ENCODE results near the gene LARP6. TPM values are rescaled to one million over a fixed set of nuclear protein-coding genes. Genes with fewer than 3 reads are reported as not detected.
"Not testable (repeated sequence)": the region's sequence is repeated elsewhere in the genome, so short reads cannot be mapped to it uniquely, and the experiment has no call there.

Gene LARP6
- total and polyA plus RNA-seq, 9 donors = 10.6 to 17.9 (median 13.7) TPM

DNA sequence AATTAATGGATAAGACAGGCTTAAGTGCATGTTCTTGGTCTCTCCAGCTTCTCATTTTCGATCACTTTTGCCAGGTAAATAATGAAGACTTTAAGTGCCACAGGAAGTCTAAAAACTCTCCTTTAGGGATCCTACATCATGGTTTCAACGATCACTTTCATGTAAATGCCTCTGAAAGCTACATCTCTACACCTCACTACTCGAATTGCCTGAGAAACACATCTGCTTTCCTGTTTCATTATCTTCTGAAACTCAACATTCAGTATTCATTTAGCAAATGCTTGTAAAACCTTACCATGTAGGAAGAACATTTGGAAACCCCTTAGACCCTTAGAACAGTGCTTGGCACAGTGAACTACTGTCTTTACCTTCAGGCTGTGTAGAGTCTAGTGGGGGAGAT, 22.1 kb upstream of the LARP6 start:
- Histone ChIP-seq H3K9me3 (replicated peaks; ENCODE audit: control insufficient read depth, low read depth, low read length) (peaks cover 3% of the 10 kb centered on the region), H3K36me3 (ENCODE audit: control insufficient read depth, insufficient read depth, low read length) (no peaks in the 10 kb centered on the region), H3K4me1 (ENCODE audit: control insufficient read depth, insufficient read depth, low read length) (no peaks in the 10 kb centered on the region), H3K27me3 (ENCODE audit: control insufficient read depth, insufficient read depth, low read length) (no peaks in the 10 kb centered on the region), H3K27ac (ENCODE audit: low read length) (no peak overlapping the region), H3K4me3 (ENCODE audit: low read length) (no peak overlapping the region)
- 67% methylated on average over 1 of the region's 3 CpGs for WGBS (ENCODE audit: insufficient coverage)
- DNase-seq = no peak

DNA sequence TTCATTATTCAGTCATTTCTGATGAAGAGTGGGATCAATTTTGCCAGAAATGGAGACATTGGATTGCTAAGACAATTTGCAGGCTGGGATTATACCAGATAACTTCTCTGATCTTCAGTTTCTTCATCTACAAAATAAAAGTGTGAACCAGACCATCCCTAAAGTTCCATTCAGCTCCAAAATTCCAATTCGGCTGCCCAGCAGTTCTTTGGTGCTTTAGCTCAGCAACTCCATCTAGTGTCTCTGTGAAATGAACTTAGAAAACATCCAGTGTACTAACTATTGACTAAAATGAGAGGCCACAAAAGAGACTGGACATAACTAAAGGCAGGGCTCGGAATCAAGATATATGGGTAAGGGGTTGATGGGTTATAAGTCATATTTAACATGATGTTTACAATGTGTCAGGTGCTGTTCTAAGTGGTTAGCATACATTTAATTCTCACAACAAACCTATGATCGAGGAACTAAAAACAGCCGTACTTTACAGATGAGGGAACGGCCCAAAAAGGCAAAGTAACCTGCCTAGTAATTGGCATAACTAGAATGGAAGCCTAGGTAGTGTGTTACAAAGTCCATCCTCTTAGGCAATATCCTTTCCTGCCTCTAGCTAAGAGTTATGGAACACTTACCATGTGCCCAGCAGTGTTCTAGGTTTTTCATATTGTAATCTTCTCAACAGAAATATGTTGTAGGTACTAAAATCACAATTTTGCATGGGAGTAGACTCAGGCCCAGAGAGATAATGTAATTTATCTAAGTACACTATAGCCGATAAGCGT, 21.2 kb upstream of the LARP6 start:
- no peak overlapping the region for H3K4me3 ChIP-seq (ENCODE audit: low read length)
- no peak overlapping the region for H3K27ac ChIP-seq (ENCODE audit: low read length)
- no CpG with 5 or more reads among the region's 7 CpGs for WGBS (ENCODE audit: insufficient coverage)
- H3K9me3 ChIP-seq (replicated peaks; ENCODE audit: control insufficient read depth, low read depth, low read length) = peaks cover 3% of the 10 kb centered on the region
- H3K36me3 ChIP-seq (ENCODE audit: control insufficient read depth, insufficient read depth, low read length) = no peaks in the 10 kb centered on the region
- DNase-seq = peak; percentile 80
- H3K27me3 ChIP-seq (ENCODE audit: control insufficient read depth, insufficient read depth, low read length) = no peaks in the 10 kb centered on the region
- peaks cover 4% of the 10 kb centered on the region for H3K4me1 ChIP-seq (ENCODE audit: control insufficient read depth, insufficient read depth, low read length)

DNA sequence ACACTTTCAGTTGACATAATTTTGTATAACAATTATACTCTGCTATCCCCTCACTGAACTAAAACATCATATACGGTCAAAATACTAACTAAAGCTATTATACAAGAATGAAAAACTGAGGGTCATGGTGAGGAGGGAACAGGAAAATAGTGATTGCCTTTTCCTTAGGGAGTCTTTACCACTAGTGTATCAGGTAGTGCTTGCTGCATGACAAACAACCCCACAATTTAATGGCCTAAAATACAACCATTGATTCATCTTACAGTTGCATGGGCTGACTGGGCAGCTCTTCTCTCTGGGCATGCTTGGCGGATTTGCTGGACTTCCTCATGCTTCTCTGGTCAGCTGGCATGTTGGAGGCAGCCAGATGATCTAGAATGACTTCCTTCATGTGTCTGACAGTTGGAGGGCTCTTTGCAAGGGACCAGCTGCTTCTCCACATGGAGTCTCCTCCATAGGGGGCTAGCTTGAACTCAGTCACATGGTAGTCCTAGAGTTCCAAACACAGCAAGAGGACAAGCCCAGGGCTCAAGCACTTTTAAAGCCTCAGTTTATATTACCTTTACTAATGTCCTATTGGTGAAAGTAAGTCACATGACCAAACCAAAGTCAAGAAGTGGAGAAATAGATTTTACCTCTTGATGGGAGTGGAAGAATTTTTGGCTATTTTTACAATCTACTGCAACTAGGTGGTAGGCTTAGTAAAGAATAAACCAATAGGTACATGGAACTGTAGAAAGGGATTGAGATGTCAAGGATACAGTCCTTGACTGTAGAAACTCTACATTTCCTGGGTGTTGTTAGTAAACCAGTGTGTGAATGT, 19.5 kb upstream of the LARP6 start:
- Histone ChIP-seq H3K27me3 (ENCODE audit: control insufficient read depth, insufficient read depth, low read length) (no peaks in the 10 kb centered on the region), H3K4me3 (ENCODE audit: low read length) (no peak overlapping the region), H3K4me1 (ENCODE audit: control insufficient read depth, insufficient read depth, low read length) (peaks cover 8% of the 10 kb centered on the region), H3K9me3 (replicated peaks; ENCODE audit: control insufficient read depth, low read depth, low read length) (peaks cover 3% of the 10 kb centered on the region), H3K36me3 (ENCODE audit: control insufficient read depth, insufficient read depth, low read length) (no peaks in the 10 kb centered on the region), H3K27ac (ENCODE audit: low read length) (no peak overlapping the region)
- whole genome bisulfite sequencing (ENCODE audit: insufficient coverage) = 100% methylated on average over 1 of the region's 2 CpGs
- no peak for DNase-seq

DNA sequence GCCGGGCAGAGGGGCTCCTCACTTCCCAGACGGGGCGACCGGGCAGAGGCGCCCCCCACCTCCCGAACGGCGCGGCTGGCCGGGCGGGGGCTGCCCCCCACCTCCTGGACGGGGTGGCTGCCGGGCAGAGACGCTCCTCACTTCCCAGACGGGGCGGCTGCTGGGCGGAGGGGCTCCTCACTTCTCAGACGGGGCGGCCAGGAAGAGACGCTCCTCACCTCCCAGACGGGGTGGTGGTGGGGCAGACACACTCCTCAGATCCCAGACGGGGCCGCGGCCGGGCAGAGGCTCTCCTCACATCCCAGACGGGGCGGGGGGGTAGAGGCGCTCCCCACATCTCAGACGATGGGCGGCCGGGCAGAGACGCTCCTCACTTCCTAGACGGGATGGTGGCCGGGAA, 17.5 kb upstream of the LARP6 start:
- not testable (repeated sequence) for H3K9me3 ChIP-seq (replicated peaks; ENCODE audit: control insufficient read depth, low read depth, low read length); H3K27me3 ChIP-seq (ENCODE audit: control insufficient read depth, insufficient read depth, low read length); H3K4me3 ChIP-seq (ENCODE audit: low read length); H3K36me3 ChIP-seq (ENCODE audit: control insufficient read depth, insufficient read depth, low read length); H3K27ac ChIP-seq (ENCODE audit: low read length); DNase-seq
- 96% methylated on average over 17 of the region's 34 CpGs for WGBS (ENCODE audit: insufficient coverage)
- peaks cover 15% of the 10 kb centered on the region for H3K4me1 ChIP-seq (ENCODE audit: control insufficient read depth, insufficient read depth, low read length)

DNA sequence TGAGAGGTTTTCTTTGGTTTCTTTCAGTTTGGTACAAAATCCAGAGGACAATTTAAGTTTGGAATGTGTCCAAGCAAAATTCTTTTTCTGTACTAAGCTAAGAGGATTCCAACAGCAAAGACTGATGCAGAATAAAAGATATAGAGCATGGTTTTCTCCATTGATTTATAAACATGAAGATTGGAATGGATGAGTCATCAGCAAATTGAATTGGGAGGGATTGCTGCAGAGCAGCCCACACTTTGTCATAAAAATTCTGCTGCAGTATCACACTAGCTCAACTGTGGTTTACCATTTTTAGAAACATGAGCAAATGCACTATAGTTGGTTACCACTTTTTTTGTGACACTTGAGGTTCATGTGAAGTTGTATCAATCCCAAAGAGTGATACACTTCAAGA, 16.1 kb upstream of the LARP6 start:
- peak; percentile 89 for DNase-seq
- Histone ChIP-seq H3K4me1 (ENCODE audit: control insufficient read depth, insufficient read depth, low read length) (peaks cover 15% of the 10 kb centered on the region), H3K27me3 (ENCODE audit: control insufficient read depth, insufficient read depth, low read length) (no peaks in the 10 kb centered on the region), H3K36me3 (ENCODE audit: control insufficient read depth, insufficient read depth, low read length) (no peaks in the 10 kb centered on the region), H3K4me3 (ENCODE audit: low read length) (no peak overlapping the region), H3K9me3 (replicated peaks; ENCODE audit: control insufficient read depth, low read depth, low read length) (peaks cover 3% of the 10 kb centered on the region), H3K27ac (ENCODE audit: low read length) (peak overlapping the region; percentile 66)

DNA sequence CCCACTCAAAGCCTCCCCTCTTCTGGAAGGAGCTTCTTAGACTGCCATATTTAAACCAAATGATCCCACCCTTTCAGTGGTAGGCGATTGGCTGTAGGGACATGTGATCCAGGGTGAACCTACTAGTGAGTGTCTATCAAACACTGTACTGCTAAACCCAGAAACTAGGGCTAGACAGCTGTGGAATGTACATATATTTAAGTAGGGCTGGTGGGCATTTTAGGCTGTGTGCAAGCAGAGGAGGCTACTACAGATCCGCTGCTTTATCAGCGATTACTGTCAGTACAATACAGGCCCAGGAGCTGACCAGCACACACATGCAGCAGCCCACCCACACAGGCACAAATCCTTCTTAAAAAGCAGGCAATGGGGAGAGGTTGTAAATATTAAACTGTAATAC, 15.4 kb upstream of the LARP6 start:
- Histone ChIP-seq H3K27ac (ENCODE audit: low read length) (peak overlapping the region; percentile 52), H3K9me3 (replicated peaks; ENCODE audit: control insufficient read depth, low read depth, low read length) (peaks cover 3% of the 10 kb centered on the region), H3K27me3 (ENCODE audit: control insufficient read depth, insufficient read depth, low read length) (no peaks in the 10 kb centered on the region), H3K4me3 (ENCODE audit: low read length) (no peak overlapping the region), H3K36me3 (ENCODE audit: control insufficient read depth, insufficient read depth, low read length) (no peaks in the 10 kb centered on the region), H3K4me1 (ENCODE audit: control insufficient read depth, insufficient read depth, low read length) (peaks cover 15% of the 10 kb centered on the region)
- DNase-seq = peak; percentile 49
- no CpG with 5 or more reads among the region's 3 CpGs for WGBS (ENCODE audit: insufficient coverage)

DNA sequence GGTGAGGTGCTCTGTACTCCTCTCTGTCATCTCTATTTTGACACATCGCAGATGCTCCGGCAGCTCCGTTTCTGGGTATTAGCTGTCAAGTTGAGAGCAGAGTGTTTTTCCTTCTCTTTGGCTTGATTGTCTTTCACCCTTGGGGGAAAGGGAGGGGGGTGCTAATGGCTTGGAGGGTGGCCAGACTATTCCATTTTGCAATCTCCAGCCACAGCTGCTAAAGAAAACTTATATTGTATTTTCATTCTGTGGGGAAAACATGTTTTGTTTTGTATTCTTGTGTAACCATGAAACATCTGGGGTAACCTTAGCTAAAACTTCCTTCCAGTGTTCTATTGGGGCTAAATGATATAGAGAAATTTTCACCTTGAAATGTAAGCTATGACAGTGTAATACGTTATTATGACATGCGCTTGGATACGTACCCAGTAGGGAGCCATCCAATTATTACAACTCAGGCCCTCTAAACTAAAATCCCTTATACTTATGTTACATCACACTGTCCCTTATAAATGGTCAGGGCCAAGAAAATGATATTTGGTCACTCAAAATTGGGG, 14.0 kb upstream of the LARP6 start:
- DNase-seq = peak; percentile 95
- H3K27ac ChIP-seq (ENCODE audit: low read length) = peak overlapping the region; percentile 83
- no CpG with 5 or more reads among the region's 6 CpGs for WGBS (ENCODE audit: insufficient coverage)
- no peak overlapping the region for H3K4me3 ChIP-seq (ENCODE audit: low read length)
- no peaks in the 10 kb centered on the region for H3K27me3 ChIP-seq (ENCODE audit: control insufficient read depth, insufficient read depth, low read length)
- H3K4me1 ChIP-seq (ENCODE audit: control insufficient read depth, insufficient read depth, low read length) = peaks cover 19% of the 10 kb centered on the region
- H3K36me3 ChIP-seq (ENCODE audit: control insufficient read depth, insufficient read depth, low read length) = no peaks in the 10 kb centered on the region
- no peaks in the 10 kb centered on the region for H3K9me3 ChIP-seq (replicated peaks; ENCODE audit: control insufficient read depth, low read depth, low read length)

DNA sequence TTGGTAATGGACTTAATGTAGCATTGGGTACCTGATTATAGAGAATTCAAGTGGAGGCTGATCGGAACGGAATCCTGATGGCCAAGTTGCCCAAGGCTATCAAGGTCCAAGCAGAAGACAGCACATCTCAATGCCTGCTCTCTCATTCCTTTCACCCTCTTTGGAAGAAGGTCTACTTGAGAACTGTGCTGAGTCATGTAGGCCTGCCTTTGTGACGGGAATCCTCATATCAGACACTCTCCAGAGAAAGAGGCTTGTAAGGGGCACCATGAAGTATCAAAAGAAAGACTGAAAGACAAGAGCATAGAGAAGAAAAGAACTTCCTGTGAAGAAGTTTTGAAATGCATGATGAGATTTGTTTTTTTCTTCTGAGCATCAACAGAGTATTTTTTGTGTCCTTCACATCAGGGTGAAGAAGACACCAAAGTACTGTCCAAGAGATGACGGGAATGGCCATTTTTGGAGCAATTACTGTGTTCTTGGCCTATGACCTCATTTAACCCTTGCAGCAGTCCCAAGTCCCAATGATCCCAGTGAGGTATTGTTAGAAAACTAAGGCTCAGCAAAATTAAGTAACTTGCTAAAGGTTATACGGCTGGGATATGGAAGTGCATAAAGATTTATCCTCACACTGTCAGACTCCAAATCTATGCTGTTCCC, 13.2 kb upstream of the LARP6 start:
- no peaks in the 10 kb centered on the region for H3K9me3 ChIP-seq (replicated peaks; ENCODE audit: control insufficient read depth, low read depth, low read length)
- 67% methylated on average over 1 of the region's 5 CpGs for WGBS (ENCODE audit: insufficient coverage)
- H3K4me1 ChIP-seq (ENCODE audit: control insufficient read depth, insufficient read depth, low read length) = peaks cover 19% of the 10 kb centered on the region
- no peak overlapping the region for H3K4me3 ChIP-seq (ENCODE audit: low read length)
- peak; percentile 55 for DNase-seq
- H3K36me3 ChIP-seq (ENCODE audit: control insufficient read depth, insufficient read depth, low read length) = no peaks in the 10 kb centered on the region
- H3K27me3 ChIP-seq (ENCODE audit: control insufficient read depth, insufficient read depth, low read length) = no peaks in the 10 kb centered on the region
- peak overlapping the region; percentile 83 for H3K27ac ChIP-seq (ENCODE audit: low read length)

DNA sequence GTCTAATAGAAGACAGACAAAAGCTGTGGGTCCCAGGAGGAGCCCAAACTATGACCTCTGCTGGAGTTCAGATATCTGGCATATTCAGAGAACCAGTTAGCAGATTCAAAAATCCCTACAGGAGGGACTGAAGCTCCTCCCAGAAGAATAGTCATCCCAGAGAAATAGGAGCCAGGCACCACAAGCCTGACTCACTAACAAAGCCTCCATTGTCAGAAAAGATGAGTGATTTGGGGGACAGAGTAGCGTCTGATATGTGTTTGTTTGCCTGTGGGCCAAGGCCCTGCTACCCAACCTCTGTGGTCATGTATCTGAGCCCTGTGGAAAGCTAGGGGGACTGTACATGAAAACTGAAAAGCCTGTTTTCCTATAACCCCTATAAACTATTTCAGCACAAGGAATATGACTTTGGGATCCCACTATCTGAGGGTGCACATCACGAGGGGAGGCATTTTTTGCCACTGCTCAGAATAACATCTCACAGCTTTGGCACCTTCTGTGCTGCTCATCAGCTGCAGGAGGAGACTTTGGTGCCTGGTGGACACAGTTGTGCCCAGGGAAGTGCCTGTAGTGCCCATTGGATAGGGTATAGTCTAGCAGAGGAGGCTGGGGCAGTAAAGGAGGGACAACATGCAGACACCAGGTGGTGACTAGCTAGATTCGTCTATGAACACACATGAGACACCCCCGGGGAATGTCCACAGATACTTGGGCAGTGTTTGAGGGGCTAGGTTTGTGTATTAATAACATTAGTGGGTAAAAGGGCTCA, 9.7 kb upstream of the LARP6 start:
- WGBS (ENCODE audit: insufficient coverage) = no CpG with 5 or more reads among the region's 4 CpGs
- Histone ChIP-seq H3K27me3 (ENCODE audit: control insufficient read depth, insufficient read depth, low read length) (no peaks in the 10 kb centered on the region), H3K4me1 (ENCODE audit: control insufficient read depth, insufficient read depth, low read length) (peaks cover 21% of the 10 kb centered on the region), H3K9me3 (replicated peaks; ENCODE audit: control insufficient read depth, low read depth, low read length) (no peaks in the 10 kb centered on the region), H3K27ac (ENCODE audit: low read length) (no peak overlapping the region), H3K4me3 (ENCODE audit: low read length) (no peak overlapping the region), H3K36me3 (ENCODE audit: control insufficient read depth, insufficient read depth, low read length) (no peaks in the 10 kb centered on the region)
- no peak for DNase-seq
